ENCODE data around the gene LSM4. TPM values are rescaled to one million over a fixed set of nuclear protein-coding genes. Genes with fewer than 3 reads are reported as not detected.
A peak's percentile ranks its signal among the peaks of the same experiment; 100 is the strongest.

Gene LSM4
- total and polyA plus RNA-seq, 10 of the 15 experiments (the other 5 are each of a cell fraction or from before 2014, with no cell fraction given) = 12.6 to 652 (median 217) TPM

DNA sequence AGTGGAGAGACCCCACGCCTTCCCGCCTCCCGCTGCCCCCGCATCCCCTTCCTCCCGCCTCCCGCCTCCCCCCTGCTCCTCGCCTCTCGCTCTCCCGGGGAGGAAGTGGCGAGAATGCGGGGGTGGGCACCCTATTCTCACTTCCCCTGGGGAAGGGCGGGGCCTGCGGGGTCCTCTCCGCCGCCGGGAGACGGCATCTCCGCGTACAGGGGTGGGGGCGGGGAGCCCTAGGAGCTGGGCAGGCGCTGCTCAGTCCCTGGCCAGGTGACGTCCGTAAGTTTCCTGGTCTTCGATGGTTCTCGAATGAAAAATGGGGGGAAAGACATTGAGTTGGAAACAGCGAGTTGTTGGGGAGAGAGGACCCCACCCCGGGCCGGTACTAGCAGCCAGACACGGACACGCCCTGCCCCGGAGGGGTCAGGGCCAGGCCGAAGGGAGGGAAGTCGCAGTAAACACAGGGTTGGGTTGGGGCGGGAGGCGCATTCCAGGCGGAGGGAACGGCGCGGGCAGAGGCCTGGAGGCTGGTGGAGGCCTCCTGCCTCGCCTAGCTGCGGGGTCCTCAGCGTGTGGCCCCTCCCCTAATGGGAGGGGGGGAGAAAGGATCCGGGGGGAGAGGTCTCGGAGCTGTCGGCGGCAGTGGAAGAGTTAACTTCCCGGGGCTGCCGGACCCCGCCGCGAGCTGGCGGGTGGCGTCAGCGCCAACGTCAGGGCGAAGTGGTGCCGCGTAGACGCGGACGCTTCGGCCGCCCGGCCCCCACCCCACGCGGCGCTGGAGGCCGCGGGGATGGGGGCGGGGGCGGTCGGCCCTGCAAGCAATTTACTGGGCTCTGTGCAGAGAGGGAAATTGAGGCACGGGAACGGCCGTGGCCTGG, 31.1 kb downstream of the LSM4 start (continued):
- TF ChIP-seq, protein P1, sequence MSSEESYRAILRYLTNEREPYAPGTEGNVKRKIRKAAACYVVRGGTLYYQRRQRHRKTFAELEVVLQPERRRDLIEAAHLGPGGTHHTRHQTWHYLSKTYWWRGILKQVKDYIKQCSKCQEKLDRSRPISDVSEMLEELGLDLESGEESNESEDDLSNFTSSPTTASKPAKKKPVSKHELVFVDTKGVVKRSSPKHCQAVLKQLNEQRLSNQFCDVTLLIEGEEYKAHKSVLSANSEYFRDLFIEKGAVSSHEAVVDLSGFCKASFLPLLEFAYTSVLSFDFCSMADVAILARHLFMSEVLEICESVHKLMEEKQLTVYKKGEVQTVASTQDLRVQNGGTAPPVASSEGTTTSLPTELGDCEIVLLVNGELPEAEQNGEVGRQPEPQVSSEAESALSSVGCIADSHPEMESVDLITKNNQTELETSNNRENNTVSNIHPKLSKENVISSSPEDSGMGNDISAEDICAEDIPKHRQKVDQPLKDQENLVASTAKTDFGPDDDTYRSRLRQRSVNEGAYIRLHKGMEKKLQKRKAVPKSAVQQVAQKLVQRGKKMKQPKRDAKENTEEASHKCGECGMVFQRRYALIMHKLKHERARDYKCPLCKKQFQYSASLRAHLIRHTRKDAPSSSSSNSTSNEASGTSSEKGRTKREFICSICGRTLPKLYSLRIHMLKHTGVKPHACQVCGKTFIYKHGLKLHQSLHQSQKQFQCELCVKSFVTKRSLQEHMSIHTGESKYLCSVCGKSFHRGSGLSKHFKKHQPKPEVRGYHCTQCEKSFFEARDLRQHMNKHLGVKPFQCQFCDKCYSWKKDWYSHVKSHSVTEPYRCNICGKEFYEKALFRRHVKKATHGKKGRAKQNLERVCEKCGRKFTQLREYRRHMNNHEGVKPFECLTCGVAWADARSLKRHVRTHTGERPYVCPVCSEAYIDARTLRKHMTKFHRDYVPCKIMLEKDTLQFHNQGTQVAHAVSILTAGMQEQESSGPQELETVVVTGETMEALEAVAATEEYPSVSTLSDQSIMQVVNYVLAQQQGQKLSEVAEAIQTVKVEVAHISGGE (CRISPR knock-in tag; IDR thresholded peaks at IDR 0.05) = no peak
- TF ChIP-seq POLR2A (IDR thresholded peaks at IDR 0.05; ENCODE audit: low read depth, low read length) (peak; percentile 72), FOXM1 (IDR thresholded peaks at IDR 0.05; ENCODE audit: low read depth, low read length) (no peak; the same call in 1 of the 2 replicates), BACH1 (IDR thresholded peaks at IDR 0.05; ENCODE audit: borderline replicate concordance) (peak; percentile 86), SPI1 (IDR thresholded peaks at IDR 0.05; ENCODE audit: borderline replicate concordance, insufficient read depth, low read depth, low read length) (peak; percentile 96), NFXL1 (IDR thresholded peaks at IDR 0.05; ENCODE audit: borderline replicate concordance) (0 out of 2 replicates have a peak, but pooled peaks have one; percentile 67), ATF7 (IDR thresholded peaks at IDR 0.05; ENCODE audit: low read depth) (peak; percentile 78), NR2F1 (conservative IDR thresholded peaks at IDR 0.05) (peak; percentile 57), NFYB (IDR thresholded peaks at IDR 0.05; ENCODE audit: insufficient read depth, low read depth, low read length) (no peak), ZSCAN29 (IDR thresholded peaks at IDR 0.05) (peak; percentile 100), MEF2B (IDR thresholded peaks at IDR 0.05; ENCODE audit: partially characterized antibody, poor library complexity, severe bottlenecking) (peak; percentile 79), RB1 (IDR thresholded peaks at IDR 0.05; ENCODE audit: borderline replicate concordance) (no peak), GATAD2B (conservative IDR thresholded peaks at IDR 0.05; ENCODE audit: low read depth) (0 out of 2 replicates have a peak, but pooled peaks have one; percentile 61), TBL1XR1 (IDR thresholded peaks at IDR 0.05; ENCODE audit: low read depth, low read length) (peak; percentile 39; the same call in 1 of the 2 replicates), IRF4 (IDR thresholded peaks at IDR 0.05; ENCODE audit: low read depth, low read length) (peak; percentile 56; the same call in 1 of the 2 replicates), TARDBP (IDR thresholded peaks at IDR 0.05; ENCODE audit: borderline replicate concordance) (0 out of 2 replicates have a peak, but pooled peaks have one; percentile 41), RUNX3 (IDR thresholded peaks at IDR 0.05; ENCODE audit: low read length) (peak; percentile 92), YY1 (IDR thresholded peaks at IDR 0.05; ENCODE audit: low read depth, low read length) (0 out of 2 replicates have a peak, but pooled peaks have one; percentile 8), CHD1 (IDR thresholded peaks at IDR 0.05; ENCODE audit: low read depth, low read length) (0 out of 2 replicates have a peak, but pooled peaks have one; percentile 59), CREB1 (IDR thresholded peaks at IDR 0.05; ENCODE audit: low read depth) (peak; percentile 85), CEBPB (IDR thresholded peaks at IDR 0.05; ENCODE audit: borderline replicate concordance in 1 of 2, low read depth in 2 of 2, low read length in 2 of 2) (no peak), PML (IDR thresholded peaks at IDR 0.05; ENCODE audit: low read length) (peak; percentile 64; the same call in 1 of the 2 replicates), POLR2AphosphoS2 (IDR thresholded peaks at IDR 0.05; ENCODE audit: low read depth, low read length) (peak; percentile 81)
- TF ChIP-seq, protein P2, sequence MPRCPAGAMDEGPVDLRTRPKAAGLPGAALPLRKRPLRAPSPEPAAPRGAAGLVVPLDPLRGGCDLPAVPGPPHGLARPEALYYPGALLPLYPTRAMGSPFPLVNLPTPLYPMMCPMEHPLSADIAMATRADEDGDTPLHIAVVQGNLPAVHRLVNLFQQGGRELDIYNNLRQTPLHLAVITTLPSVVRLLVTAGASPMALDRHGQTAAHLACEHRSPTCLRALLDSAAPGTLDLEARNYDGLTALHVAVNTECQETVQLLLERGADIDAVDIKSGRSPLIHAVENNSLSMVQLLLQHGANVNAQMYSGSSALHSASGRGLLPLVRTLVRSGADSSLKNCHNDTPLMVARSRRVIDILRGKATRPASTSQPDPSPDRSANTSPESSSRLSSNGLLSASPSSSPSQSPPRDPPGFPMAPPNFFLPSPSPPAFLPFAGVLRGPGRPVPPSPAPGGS (IDR thresholded peaks at IDR 0.05; ENCODE audit: borderline replicate concordance, insufficient read depth, low read depth, low read length, poor library complexity, severe bottlenecking) = peak; percentile 86
- TF ChIP-seq, protein P3, sequence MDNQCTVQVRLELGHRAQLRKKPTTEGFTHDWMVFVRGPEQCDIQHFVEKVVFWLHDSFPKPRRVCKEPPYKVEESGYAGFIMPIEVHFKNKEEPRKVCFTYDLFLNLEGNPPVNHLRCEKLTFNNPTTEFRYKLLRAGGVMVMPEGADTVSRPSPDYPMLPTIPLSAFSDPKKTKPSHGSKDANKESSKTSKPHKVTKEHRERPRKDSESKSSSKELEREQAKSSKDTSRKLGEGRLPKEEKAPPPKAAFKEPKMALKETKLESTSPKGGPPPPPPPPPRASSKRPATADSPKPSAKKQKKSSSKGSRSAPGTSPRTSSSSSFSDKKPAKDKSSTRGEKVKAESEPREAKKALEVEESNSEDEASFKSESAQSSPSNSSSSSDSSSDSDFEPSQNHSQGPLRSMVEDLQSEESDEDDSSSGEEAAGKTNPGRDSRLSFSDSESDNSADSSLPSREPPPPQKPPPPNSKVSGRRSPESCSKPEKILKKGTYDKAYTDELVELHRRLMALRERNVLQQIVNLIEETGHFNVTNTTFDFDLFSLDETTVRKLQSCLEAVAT (IDR thresholded peaks at IDR 0.05) = peak; percentile 80
